Mammary epithelial cell (primary cell): ENCODE results near the gene DTNBP1.

Experiments
- EZH2 ChIP-seq: IDR thresholded peaks from 2 replicates; pipeline ENCODE4 v1.6.1; 2012; ENCODE audit warnings: low read length, inconsistent platforms, borderline replicate concordance
- TF ChIP-seq, protein P1 (sequence below), 2 donors: IDR thresholded peaks in 1 of 2; conservative IDR thresholded peaks in 1 of 2; 2 replicates each; pipeline ENCODE4 v1.5.1; 2011 to 2012; ENCODE audit warnings: inconsistent platforms in 2 of 2, low read length in 2 of 2, mild to moderate bottlenecking in 2 of 2, control low read depth in 1 of 2, low read depth in 1 of 2; ENCODE audit not compliant: insufficient read depth in 1 of 2; ENCODE audit errors: extremely low read depth in 1 of 2

DNA sequence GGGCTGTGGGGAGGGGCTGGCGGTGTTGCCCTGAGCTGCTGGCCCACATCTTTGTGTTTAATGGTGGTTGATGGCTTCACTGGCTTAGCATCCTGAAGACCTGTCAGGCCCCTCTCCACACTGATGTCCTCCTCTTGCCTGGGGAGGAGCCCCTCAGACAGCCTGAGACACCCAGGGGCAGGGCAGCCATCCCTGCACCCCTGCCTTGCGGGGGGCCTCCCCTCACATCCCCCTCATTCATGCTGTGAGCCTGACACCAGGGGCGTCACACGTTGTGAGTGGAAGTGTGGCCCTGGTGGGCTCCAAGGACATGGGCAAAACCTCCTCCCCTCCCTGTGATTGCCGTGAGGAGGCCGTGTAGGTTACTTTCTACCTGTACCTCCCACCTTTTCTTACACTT is 152.7 kb downstream of the DTNBP1 start:
- TF ChIP-seq, protein P1, sequence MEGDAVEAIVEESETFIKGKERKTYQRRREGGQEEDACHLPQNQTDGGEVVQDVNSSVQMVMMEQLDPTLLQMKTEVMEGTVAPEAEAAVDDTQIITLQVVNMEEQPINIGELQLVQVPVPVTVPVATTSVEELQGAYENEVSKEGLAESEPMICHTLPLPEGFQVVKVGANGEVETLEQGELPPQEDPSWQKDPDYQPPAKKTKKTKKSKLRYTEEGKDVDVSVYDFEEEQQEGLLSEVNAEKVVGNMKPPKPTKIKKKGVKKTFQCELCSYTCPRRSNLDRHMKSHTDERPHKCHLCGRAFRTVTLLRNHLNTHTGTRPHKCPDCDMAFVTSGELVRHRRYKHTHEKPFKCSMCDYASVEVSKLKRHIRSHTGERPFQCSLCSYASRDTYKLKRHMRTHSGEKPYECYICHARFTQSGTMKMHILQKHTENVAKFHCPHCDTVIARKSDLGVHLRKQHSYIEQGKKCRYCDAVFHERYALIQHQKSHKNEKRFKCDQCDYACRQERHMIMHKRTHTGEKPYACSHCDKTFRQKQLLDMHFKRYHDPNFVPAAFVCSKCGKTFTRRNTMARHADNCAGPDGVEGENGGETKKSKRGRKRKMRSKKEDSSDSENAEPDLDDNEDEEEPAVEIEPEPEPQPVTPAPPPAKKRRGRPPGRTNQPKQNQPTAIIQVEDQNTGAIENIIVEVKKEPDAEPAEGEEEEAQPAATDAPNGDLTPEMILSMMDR (conservative IDR thresholded peaks at IDR 0.05 in 1 of 2, IDR thresholded peaks at IDR 0.05 in 1 of 2; ENCODE audit: extremely low read depth in 1 of 2, insufficient read depth in 1 of 2, low read depth in 1 of 2, low read length in 2 of 2) = no peak
- no peak for TF ChIP-seq EZH2
